Keratinocyte (primary cell): ENCODE measurements around the gene PPP1R14B.

Experiments
- EZH2 ChIP-seq: IDR thresholded peaks from one replicate; pipeline ENCODE4 v1.6.1; 2012; ENCODE audit warnings: inconsistent platforms, mild to moderate bottlenecking, low read length, moderate library complexity
- TF ChIP-seq, protein P1 (sequence below), 3 experiments: IDR thresholded peaks in 1 of 3; conservative IDR thresholded peaks in 1 of 3; optimal IDR thresholded peaks in 1 of 3; 2 replicates in 2 of 3; 3 replicates in 1 of 3; pipeline versions ENCODE3 to v1.5.1; 2011; ENCODE audit warnings: low read length in 3 of 3, mild to moderate bottlenecking in 3 of 3, moderate library complexity in 2 of 3, control low read depth in 1 of 3, inconsistent platforms in 1 of 3; ENCODE audit not compliant: insufficient read depth in 2 of 3; ENCODE audit errors: extremely low read depth in 1 of 3

DNA sequence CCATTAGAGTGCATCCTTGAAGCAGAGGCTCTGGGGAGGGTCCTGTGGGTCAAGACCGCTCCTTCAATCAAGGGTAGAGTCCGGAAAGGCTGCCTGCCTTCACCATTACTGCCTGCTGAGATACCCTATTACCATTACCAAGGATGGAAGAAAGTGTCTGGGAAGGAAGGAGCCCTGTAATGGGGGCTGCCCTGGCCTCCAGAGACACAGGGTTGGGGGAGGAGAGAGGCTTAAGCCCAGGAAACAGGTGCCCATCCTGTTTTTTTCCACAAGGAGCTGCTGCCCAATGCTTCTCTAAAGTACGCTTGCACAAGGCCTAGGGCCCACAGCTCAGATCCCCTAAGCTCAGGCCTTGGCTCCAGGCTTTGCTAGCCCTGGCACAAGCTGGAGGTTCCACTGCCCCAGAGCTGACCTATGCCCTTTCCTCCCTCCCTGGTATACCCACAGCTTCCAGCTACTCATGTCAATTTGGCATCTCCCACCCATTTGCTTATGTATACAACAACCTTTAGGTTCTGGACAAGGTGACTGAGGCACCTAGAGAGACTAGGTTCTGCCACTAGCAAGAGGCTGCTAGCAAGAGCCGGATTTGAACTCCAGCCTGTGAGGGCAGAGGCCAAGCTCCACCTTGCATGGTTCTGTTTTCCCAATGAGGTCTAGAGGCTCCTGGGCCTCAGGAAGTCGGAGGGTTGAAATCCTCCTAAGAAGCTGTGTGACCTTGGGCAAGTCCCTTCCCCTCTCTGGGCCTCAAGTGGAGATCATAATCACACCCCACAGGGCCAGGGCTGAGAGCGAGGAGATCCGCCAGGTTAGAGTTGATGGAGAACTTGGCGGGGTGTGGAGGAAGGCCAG, 3.0 kb upstream of the PPP1R14B start:
- TF ChIP-seq, protein P1, sequence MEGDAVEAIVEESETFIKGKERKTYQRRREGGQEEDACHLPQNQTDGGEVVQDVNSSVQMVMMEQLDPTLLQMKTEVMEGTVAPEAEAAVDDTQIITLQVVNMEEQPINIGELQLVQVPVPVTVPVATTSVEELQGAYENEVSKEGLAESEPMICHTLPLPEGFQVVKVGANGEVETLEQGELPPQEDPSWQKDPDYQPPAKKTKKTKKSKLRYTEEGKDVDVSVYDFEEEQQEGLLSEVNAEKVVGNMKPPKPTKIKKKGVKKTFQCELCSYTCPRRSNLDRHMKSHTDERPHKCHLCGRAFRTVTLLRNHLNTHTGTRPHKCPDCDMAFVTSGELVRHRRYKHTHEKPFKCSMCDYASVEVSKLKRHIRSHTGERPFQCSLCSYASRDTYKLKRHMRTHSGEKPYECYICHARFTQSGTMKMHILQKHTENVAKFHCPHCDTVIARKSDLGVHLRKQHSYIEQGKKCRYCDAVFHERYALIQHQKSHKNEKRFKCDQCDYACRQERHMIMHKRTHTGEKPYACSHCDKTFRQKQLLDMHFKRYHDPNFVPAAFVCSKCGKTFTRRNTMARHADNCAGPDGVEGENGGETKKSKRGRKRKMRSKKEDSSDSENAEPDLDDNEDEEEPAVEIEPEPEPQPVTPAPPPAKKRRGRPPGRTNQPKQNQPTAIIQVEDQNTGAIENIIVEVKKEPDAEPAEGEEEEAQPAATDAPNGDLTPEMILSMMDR (optimal IDR thresholded peaks at IDR 0.05 in 1 of 3, IDR thresholded peaks at IDR 0.05 in 1 of 3, conservative IDR thresholded peaks at IDR 0.05 in 1 of 3; ENCODE audit: extremely low read depth in 1 of 3, insufficient read depth in 2 of 3, low read length in 3 of 3) = no peak
- TF ChIP-seq EZH2 = no peak
